Measurements from ENCODE around the gene GRAMD4. TPM values are rescaled to one million over a fixed set of nuclear protein-coding genes. Genes with fewer than 3 reads are reported as not detected.

The GRAMD4 gene
- total RNA-seq, 2 experiments from 2014 or later: 46.9 to 52.4 TPM

DNA sequence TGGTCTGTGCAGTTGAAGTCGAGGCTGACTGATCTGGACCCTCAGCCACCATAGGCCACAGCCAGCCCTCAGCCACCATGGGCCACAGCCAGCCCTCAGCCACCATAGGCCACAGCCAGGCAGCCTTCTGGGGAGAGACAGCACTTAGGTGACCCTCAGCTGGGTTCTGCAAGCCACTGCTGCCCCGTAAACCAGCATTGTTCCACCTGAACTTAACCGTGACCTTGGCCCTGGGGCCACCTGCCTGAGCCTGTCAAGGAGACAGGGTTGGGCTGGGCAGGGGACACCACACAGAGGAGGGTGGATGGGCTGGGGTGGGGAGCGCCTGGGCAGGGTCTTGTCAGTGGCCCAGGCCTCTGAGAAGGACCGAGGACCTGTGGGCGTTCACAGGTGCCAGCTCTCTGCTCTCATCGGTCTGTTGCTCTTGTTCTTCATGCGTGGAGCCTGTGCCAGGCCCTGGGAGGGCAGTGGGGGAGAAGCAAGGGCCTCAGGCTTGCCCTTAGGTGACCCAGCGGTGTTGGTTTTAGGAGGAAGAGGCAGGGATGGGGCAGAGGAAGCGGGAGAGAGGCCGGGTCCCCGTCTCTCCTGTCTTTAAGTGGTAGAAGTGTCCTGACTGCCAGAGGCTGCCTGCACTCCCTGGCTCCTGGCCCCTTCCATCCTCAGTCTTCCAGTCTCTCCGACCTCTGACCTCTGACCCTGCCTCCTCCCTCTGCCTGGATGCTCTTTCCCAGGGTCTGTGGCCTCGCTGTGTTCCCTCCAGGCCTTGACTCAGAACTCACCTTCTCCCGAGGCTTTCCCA is 36.9 kb downstream of the GRAMD4 start:
- TF ChIP-seq, protein P1, sequence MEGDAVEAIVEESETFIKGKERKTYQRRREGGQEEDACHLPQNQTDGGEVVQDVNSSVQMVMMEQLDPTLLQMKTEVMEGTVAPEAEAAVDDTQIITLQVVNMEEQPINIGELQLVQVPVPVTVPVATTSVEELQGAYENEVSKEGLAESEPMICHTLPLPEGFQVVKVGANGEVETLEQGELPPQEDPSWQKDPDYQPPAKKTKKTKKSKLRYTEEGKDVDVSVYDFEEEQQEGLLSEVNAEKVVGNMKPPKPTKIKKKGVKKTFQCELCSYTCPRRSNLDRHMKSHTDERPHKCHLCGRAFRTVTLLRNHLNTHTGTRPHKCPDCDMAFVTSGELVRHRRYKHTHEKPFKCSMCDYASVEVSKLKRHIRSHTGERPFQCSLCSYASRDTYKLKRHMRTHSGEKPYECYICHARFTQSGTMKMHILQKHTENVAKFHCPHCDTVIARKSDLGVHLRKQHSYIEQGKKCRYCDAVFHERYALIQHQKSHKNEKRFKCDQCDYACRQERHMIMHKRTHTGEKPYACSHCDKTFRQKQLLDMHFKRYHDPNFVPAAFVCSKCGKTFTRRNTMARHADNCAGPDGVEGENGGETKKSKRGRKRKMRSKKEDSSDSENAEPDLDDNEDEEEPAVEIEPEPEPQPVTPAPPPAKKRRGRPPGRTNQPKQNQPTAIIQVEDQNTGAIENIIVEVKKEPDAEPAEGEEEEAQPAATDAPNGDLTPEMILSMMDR (conservative IDR thresholded peaks at IDR 0.05; ENCODE audit: low read length): no peak
- H2AFZ ChIP-seq (ENCODE audit: low read length): no peak overlapping the region
- BruUV-seq (replicated peaks): no TSS peak
- no peak for DNase-seq (ENCODE audit: low spot score)
- no peaks in the 10 kb centered on the region for H3K36me3 ChIP-seq (ENCODE audit: insufficient read depth, low read length)
- H3K4me2 ChIP-seq (ENCODE audit: low read length): no peak overlapping the region
- ChIA-PET CTCF (ENCODE audit: unreplicated experiment) (no interaction called here), POLR2A (no interaction called here)
- H3K4me3 ChIP-seq (ENCODE audit: low read depth, low read length, poor library complexity, severe bottlenecking): no peak overlapping the region
- peaks cover 10% of the 10 kb centered on the region for H3K4me1 ChIP-seq (ENCODE audit: insufficient read depth, low read length, poor library complexity, severe bottlenecking)
- no peaks in the 10 kb centered on the region for H3K79me2 ChIP-seq (ENCODE audit: insufficient read depth, low read depth, low read length)
- intact Hi-C loops (cut with micrococcal nuclease; ENCODE audit: unreplicated experiment): no loop called here
- H4K20me1 ChIP-seq (ENCODE audit: insufficient read depth, low read length): no peaks in the 10 kb centered on the region
- H3K9me2 ChIP-seq (ENCODE audit: insufficient read depth, low read length): no peaks in the 10 kb centered on the region
- H3K27ac ChIP-seq (ENCODE audit: low read depth, low read length, poor library complexity, severe bottlenecking): no peak overlapping the region
- H3K9me3 ChIP-seq (ENCODE audit: low read length): no peaks in the 10 kb centered on the region

DNA sequence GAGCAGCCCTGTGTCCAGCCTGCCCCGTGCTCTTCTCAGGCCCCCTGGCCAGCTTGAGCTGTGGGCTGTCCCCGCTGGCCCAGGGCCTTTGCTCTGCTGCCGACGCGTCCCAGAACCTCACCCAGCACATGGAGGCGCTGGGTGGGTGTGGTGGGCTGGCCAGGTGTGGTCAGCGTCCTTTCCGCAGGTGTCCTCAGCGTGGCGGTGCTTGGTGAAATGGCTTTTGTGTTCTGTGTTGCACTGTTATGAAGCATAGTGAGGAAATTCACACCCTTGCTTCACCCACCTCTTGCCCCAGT is 37.4 kb downstream of the GRAMD4 start:
- H2AFZ ChIP-seq (ENCODE audit: low read length): no peak overlapping the region
- H4K20me1 ChIP-seq (ENCODE audit: insufficient read depth, low read length): no peaks in the 10 kb centered on the region
- DNase-seq (ENCODE audit: low spot score): no peak
- POLR2A ChIA-PET: no interaction called here
- no TSS peak for BruUV-seq (replicated peaks)
- no peak overlapping the region for H3K4me3 ChIP-seq (ENCODE audit: low read depth, low read length, poor library complexity, severe bottlenecking)
- intact Hi-C loops (cut with micrococcal nuclease; ENCODE audit: unreplicated experiment): no loop called here
- TF ChIP-seq EZH2phosphoT487 (IDR thresholded peaks at IDR 0.05; ENCODE audit: borderline replicate concordance, low read depth, low read length): no peak
- TF ChIP-seq, protein P1 (conservative IDR thresholded peaks at IDR 0.05; ENCODE audit: low read length): no peak
- no peaks in the 10 kb centered on the region for H3K9me2 ChIP-seq (ENCODE audit: insufficient read depth, low read length)
- H3K9me3 ChIP-seq (ENCODE audit: low read length): no peaks in the 10 kb centered on the region
- H3K4me1 ChIP-seq (ENCODE audit: insufficient read depth, low read length, poor library complexity, severe bottlenecking): peaks cover 10% of the 10 kb centered on the region
- CTCF ChIA-PET (ENCODE audit: unreplicated experiment): no interaction called here
- H3K79me2 ChIP-seq (ENCODE audit: insufficient read depth, low read depth, low read length): no peaks in the 10 kb centered on the region
- H3K36me3 ChIP-seq (ENCODE audit: insufficient read depth, low read length): no peaks in the 10 kb centered on the region
- H3K27ac ChIP-seq (ENCODE audit: low read depth, low read length, poor library complexity, severe bottlenecking): no peak overlapping the region
- no peak overlapping the region for H3K4me2 ChIP-seq (ENCODE audit: low read length)

DNA sequence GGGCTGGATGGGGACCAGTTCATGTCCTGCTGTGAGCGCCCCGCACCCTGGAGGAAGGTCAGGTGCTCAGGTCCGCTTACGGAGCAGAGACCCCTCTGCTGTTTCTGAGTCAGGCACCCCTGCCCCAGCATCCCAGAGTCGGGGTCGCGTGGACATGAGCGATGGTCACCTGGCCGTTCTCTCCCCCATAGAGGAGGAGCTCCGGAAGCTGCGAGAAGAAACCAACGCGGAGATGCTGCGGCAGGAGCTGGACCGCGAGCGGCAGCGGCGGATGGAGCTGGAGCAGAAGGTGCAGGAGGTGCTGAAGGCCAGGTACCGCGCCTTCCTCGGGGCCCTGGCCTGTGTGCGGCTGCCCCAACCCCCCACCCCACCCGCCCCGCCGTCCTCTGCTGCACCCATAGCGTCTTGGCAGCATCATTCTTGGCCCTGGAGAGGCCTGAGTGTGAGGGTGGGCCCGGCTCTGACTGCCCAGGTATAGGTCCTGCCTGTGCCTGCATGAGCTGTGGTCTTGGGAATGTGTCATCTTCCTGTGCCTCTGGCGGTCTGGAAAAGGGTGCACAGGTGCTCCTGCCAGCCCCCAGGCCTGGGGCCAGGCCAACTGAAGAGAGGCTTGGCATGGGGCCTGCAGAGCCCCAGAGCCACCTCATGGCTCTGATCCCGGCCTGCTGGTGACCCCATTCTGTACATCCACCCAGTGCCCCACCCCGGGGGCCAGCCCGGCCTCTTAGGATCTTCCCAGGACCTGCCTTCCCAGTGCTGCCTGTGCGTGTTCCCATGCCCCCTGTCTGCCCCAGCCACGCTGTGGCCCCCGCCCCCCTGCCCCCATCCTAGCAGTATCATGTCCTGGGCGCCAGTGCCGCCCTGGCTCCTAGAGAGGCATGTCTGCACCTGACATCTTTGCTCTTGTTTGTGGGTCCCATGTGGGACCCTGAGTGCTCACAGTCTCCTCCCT is 38.1 kb downstream of the GRAMD4 start:
- POLR2A ChIA-PET: no interaction called here
- H4K20me1 ChIP-seq (ENCODE audit: insufficient read depth, low read length): no peaks in the 10 kb centered on the region

More for the DNA sequence above, 38.1 kb downstream of the GRAMD4 start:
- Histone ChIP-seq H3K79me2 (ENCODE audit: insufficient read depth, low read depth, low read length) (no peaks in the 10 kb centered on the region), H3K4me3 (ENCODE audit: low read depth, low read length, poor library complexity, severe bottlenecking) (no peak overlapping the region), H3K4me2 (ENCODE audit: low read length) (no peak overlapping the region), H3K27ac (ENCODE audit: low read depth, low read length, poor library complexity, severe bottlenecking) (no peak overlapping the region), H3K36me3 (ENCODE audit: insufficient read depth, low read length) (no peaks in the 10 kb centered on the region), H3K4me1 (ENCODE audit: insufficient read depth, low read length, poor library complexity, severe bottlenecking) (peaks cover 6% of the 10 kb centered on the region), H3K9me3 (ENCODE audit: low read length) (no peaks in the 10 kb centered on the region), H3K9me2 (ENCODE audit: insufficient read depth, low read length) (no peaks in the 10 kb centered on the region), H2AFZ (ENCODE audit: low read length) (no peak overlapping the region)
- CTCF ChIA-PET (ENCODE audit: unreplicated experiment): no interaction called here
- no TSS peak for BruUV-seq (replicated peaks)
- no peak for DNase-seq (ENCODE audit: low spot score)
- intact Hi-C loops (cut with micrococcal nuclease; ENCODE audit: unreplicated experiment): no loop called here
- TF ChIP-seq, protein P1 (conservative IDR thresholded peaks at IDR 0.05; ENCODE audit: low read length): no peak
- TF ChIP-seq EZH2phosphoT487 (IDR thresholded peaks at IDR 0.05; ENCODE audit: borderline replicate concordance, low read depth, low read length): no peak
